Esophagus muscularis mucosa (tissue), 3 donors: ENCODE results near the gene DNAAF5.

ENCODE experiments used
- POLR2A ChIP-seq: fragments of 450-650 bp; IDR thresholded peaks from one replicate; pipeline ENCODE4 v1.6.1; 2017; ENCODE audit warnings: antibody characterized with exemption, moderate library complexity, mild to moderate bottlenecking, low read depth
- POLR2AphosphoS5 ChIP-seq, 2 donors: sonication (generic); formaldehyde crosslinking; IDR thresholded peaks; one replicate each; pipeline ENCODE4 v1.6.1; 2017; ENCODE audit warnings: antibody characterized with exemption in 2 of 2
- TF ChIP-seq, protein P1 (sequence below), 3 experiments: fragments of 200-600 bp in 2 of 3; fragments of 450-650 bp in 1 of 3; sonication (generic) in 2 of 3; IDR thresholded peaks; one replicate each; pipeline ENCODE4 v1.5.1; 2017 to 2019; ENCODE audit warnings: antibody characterized with exemption in 3 of 3, mild to moderate bottlenecking in 2 of 3, moderate library complexity in 1 of 3

DNA sequence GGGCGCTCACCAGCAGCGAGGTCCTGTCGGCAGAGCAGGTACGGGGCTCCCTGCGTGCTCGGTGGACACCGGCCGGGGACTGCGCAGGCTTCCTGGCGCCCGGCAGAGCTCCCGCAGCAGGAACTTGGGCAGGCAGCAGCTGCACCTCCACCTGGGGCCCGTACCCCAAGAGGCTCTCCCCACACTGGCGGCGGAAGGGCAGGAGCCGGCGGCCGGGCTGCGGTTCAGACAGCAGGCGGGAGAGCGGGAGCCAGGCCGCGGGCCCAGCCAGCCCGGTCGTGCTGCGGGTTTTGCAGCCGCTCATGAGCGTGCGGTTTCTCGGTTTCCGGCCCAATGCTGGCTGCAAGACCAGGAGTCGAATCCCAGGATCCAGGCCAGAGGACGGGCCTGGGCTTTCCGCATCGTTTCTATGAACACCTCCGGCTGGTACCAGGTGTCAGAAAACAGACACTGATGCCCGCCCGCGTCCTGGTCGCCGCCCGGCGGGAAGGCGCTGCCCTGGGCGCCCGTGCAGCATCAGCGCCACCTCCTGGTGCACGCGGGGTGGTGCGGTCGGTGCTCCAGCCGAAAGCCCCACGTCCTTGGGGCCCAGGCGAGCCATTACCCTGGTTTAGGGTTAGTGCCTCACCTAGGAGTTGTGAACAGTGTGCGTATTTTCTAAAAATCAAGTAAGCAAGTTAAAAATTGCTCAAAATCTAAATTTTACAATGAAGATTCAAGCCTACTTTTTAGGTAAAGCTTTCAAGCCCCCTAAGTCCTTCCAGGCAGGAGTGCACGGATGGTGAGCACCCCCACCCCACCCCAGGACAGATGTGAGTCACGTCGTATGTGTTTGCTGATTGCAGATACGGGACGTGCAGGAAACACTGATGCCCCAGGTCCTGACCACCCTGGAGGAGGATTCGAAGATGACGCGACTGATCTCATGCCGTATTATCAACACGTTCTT, 47.9 kb downstream of the DNAAF5 start:
- TF ChIP-seq POLR2A (no peak), POLR2AphosphoS5 (IDR thresholded peaks at IDR 0.05) (peak in 1 of 2 donors; percentile 32)
- TF ChIP-seq, protein P1, sequence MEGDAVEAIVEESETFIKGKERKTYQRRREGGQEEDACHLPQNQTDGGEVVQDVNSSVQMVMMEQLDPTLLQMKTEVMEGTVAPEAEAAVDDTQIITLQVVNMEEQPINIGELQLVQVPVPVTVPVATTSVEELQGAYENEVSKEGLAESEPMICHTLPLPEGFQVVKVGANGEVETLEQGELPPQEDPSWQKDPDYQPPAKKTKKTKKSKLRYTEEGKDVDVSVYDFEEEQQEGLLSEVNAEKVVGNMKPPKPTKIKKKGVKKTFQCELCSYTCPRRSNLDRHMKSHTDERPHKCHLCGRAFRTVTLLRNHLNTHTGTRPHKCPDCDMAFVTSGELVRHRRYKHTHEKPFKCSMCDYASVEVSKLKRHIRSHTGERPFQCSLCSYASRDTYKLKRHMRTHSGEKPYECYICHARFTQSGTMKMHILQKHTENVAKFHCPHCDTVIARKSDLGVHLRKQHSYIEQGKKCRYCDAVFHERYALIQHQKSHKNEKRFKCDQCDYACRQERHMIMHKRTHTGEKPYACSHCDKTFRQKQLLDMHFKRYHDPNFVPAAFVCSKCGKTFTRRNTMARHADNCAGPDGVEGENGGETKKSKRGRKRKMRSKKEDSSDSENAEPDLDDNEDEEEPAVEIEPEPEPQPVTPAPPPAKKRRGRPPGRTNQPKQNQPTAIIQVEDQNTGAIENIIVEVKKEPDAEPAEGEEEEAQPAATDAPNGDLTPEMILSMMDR (IDR thresholded peaks at IDR 0.05), result peak in 2 of 3 experiments; percentile 94 to 96
